Loucy (cell line): ENCODE results near the gene PRDM2.

Source experiments
- H2AFZ ChIP-seq: fragments of 200-600 bp; sonication (generic); 2 replicates; pipeline ENCODE4 v1.6.0; 2016; ENCODE audit warnings: antibody characterized with exemption, mild to moderate bottlenecking, low read length, moderate library complexity
- H3F3A ChIP-seq: fragments of 200-600 bp; 2 replicates; pipeline ENCODE4 v1.6.0; 2016; ENCODE audit warnings: antibody characterized with exemption, low read depth, mild to moderate bottlenecking
- H3K27me3 ChIP-seq: fragments of 200-600 bp; sonication (generic); 2 replicates; pipeline ENCODE4 v1.6.1; 2014; ENCODE audit warnings: low read length, mild to moderate bottlenecking; ENCODE audit not compliant: insufficient read depth, poor library complexity, severe bottlenecking
- H3K36me3 ChIP-seq: fragments of 200-600 bp; sonication (generic); 2 replicates; pipeline ENCODE4 v1.6.1; 2016; ENCODE audit warnings: low read length; ENCODE audit not compliant: insufficient read depth
- H3K4me1 ChIP-seq: fragments of 200-600 bp; sonication (generic); 2 replicates; pipeline ENCODE4 v1.5.1; 2014; ENCODE audit warnings: low read length, mild to moderate bottlenecking; ENCODE audit not compliant: insufficient read depth, poor library complexity, severe bottlenecking
- H3K4me2 ChIP-seq: fragments of 200-600 bp; sonication (generic); 2 replicates; pipeline ENCODE4 v1.6.0; 2014; ENCODE audit warnings: antibody characterized with exemption, low read length, low read depth, mild to moderate bottlenecking; ENCODE audit not compliant: poor library complexity, severe bottlenecking
- H3K4me3 ChIP-seq: fragments of 200-600 bp; sonication (generic); 2 replicates; pipeline ENCODE4 v1.5.1; 2014; ENCODE audit warnings: low read length, mild to moderate bottlenecking, mixed read lengths; ENCODE audit not compliant: poor library complexity, severe bottlenecking
- H3K79me2 ChIP-seq: fragments of 200-600 bp; sonication (generic); 2 replicates; pipeline ENCODE4 v1.6.1; 2014; ENCODE audit warnings: low read length; ENCODE audit not compliant: insufficient read depth
- H3K9ac ChIP-seq: fragments of 200-600 bp; sonication (generic); 2 replicates; pipeline ENCODE4 v1.6.0; 2014; ENCODE audit warnings: mild to moderate bottlenecking, low read depth, low read length, moderate library complexity; ENCODE audit not compliant: poor library complexity, severe bottlenecking
- H3K9me2 ChIP-seq: fragments of 200-600 bp; sonication (generic); replicated peaks from 2 replicates; pipeline ENCODE4 v1.6.1; 2016; ENCODE audit warnings: low read depth, low read length, mixed read lengths
- H3K9me3 ChIP-seq: fragments of 200-600 bp; sonication (generic); 2 replicates; pipeline ENCODE4 v1.6.1; 2014; ENCODE audit warnings: mild to moderate bottlenecking, antibody characterized with exemption, low read length, low read depth; ENCODE audit not compliant: insufficient read depth
- H4K20me1 ChIP-seq: fragments of 200-600 bp; sonication (generic); 2 replicates; pipeline ENCODE4 v1.6.0; 2014; ENCODE audit warnings: antibody characterized with exemption, low read length, mild to moderate bottlenecking; ENCODE audit not compliant: insufficient read depth, poor library complexity, severe bottlenecking
- EZH2phosphoT487 ChIP-seq: fragments of 200-600 bp; IDR thresholded peaks from 2 replicates; pipeline ENCODE4 v1.6.1; 2018; ENCODE audit warnings: antibody characterized with exemption, mild to moderate bottlenecking, moderate library complexity, borderline replicate concordance
- TF ChIP-seq, protein P1 (sequence below): fragments of 200-600 bp; sonication (generic); conservative IDR thresholded peaks from 2 replicates; pipeline ENCODE4 v1.5.1; 2014; ENCODE audit warnings: mild to moderate bottlenecking, antibody characterized with exemption, low read length

Gene PRDM2

DNA sequence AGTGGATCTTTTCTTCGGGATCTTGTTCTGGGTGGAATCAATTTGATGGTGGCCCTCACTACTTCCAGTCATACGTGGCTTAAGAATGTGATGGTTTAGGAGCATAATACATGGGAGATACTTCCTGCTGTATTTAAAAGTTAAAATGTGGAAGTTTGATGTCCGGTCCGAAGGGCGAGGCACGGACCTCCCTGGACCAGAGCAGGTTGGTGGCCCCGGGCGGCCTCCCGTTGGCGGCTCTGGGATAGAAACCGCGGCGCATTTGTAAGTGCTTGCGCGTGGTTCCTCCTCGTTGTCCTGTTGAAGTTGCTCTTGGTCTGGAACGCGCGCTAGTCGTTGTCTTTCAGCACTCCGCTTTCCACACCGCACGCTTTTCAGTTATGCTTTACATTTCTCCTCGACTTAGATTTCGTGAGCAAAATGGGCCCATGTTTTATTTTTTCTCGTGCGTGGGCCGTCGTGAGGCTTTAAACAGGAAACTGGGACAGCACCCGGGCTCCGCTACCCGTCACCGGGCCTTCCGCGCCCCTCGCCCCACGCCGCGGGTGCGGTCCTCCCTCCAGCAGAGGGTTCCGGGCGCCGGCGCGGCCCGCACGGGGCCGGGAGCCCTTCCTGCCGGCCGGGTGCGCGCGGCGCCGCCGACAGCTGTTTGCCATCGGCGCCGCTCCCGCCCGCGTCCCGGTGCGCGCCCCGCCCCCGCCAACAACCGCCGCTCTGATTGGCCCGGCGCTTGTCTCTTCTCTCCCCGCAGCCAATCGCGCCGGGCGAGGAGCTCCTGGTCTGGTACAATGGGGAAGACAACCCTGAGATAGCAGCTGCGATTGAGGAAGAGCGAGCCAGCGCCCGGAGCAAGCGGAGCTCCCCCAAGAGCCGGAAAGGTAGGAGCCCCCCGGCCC lies 48.9 kb downstream of the PRDM2 start:
- peaks cover 48% of the 10 kb centered on the region for H3K4me1 ChIP-seq
- no peaks in the 10 kb centered on the region for H3K9me2 ChIP-seq
- H3K36me3 ChIP-seq, result peaks cover 5% of the 10 kb centered on the region; the same call in 1 of the 2 replicates
- H3K4me3 ChIP-seq, result peak overlapping the region; percentile 90
- H3K9ac ChIP-seq, result peak overlapping the region; percentile 82
- H3K27me3 ChIP-seq, result no peaks in the 10 kb centered on the region
- peak overlapping the region; percentile 90 for H2AFZ ChIP-seq
- H3F3A ChIP-seq, result no peaks in the 10 kb centered on the region
- H3K9me3 ChIP-seq, result no peaks in the 10 kb centered on the region
- TF ChIP-seq EZH2phosphoT487, result no peak
- TF ChIP-seq, protein P1, sequence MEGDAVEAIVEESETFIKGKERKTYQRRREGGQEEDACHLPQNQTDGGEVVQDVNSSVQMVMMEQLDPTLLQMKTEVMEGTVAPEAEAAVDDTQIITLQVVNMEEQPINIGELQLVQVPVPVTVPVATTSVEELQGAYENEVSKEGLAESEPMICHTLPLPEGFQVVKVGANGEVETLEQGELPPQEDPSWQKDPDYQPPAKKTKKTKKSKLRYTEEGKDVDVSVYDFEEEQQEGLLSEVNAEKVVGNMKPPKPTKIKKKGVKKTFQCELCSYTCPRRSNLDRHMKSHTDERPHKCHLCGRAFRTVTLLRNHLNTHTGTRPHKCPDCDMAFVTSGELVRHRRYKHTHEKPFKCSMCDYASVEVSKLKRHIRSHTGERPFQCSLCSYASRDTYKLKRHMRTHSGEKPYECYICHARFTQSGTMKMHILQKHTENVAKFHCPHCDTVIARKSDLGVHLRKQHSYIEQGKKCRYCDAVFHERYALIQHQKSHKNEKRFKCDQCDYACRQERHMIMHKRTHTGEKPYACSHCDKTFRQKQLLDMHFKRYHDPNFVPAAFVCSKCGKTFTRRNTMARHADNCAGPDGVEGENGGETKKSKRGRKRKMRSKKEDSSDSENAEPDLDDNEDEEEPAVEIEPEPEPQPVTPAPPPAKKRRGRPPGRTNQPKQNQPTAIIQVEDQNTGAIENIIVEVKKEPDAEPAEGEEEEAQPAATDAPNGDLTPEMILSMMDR, result peak; percentile 34; the same call in 1 of the 2 replicates
- H4K20me1 ChIP-seq, result peaks cover 43% of the 10 kb centered on the region
- H3K4me2 ChIP-seq, result peak overlapping the region; percentile 84
- peaks cover 79% of the 10 kb centered on the region for H3K79me2 ChIP-seq

DNA sequence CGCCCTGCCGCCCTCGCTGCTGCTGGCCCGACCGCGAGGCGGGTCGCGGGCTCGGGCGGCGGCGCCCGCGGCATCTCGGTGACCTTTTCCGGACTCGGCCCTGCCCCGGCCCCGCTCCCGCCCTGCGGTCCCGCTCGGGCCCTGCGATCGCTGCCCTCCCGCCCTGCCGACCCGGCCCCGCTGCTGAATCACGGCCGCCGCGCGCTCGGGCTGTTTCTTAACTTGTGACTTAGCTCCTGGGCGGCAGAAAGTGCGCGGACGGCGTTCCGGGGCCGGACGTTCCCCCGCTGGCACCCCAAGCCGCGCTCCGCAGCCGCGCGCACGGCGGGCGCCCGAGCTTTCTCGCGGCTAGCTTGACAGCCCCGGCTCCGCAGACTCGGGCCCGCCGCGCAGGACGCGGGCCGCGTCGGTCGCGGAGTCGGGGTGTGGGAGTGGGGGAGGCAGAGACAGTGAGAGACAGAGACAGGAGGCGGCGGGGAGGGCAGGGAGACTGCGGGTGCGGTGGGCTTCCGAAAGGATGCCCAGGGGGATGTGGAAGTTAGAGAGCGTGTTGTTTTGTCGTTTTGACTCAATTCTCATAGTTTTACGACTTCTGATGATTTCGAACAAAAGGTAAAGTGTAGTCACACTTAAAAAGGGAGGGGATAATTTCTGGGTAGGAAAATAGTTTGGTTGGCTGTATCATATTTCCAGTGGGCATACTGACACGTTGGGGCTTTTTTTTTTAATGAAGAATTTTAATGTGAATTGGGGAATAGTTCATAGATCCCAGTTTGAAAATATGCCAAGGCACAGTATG lies 49.8 kb downstream of the PRDM2 start:
- Histone ChIP-seq H2AFZ (no peak overlapping the region), H3K4me2 (peak overlapping the region; percentile 88), H3K79me2 (peaks cover 82% of the 10 kb centered on the region), H3K4me1 (peaks cover 57% of the 10 kb centered on the region), H3K36me3 (no peaks in the 10 kb centered on the region), H3K9ac (peak overlapping the region; percentile 79), H3K4me3 (peak overlapping the region; percentile 89), H4K20me1 (peaks cover 52% of the 10 kb centered on the region), H3F3A (no peaks in the 10 kb centered on the region), H3K9me3 (no peaks in the 10 kb centered on the region), H3K9me2 (no peaks in the 10 kb centered on the region), H3K27me3 (no peaks in the 10 kb centered on the region)
- no peak for TF ChIP-seq EZH2phosphoT487
- TF ChIP-seq, protein P1, result no peak

DNA sequence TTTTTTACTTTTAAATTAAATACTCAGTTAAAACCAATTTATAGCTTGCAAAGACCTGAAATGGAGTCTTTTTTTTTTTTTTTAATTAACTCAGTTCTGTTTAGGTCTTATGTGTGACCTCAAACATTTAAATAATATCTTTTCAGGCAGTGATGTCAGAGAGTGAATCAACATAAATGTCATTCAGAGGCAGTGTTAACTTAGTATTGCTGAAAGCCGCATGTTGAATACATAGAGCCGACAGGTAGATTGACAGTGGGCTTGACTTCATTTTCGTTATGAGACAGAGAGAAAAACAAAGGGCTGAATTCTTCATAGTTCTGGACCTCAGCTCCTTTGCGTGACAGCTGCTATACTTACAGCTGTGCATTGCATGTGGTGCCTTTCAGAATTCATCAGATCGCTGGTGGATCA lies 51.5 kb downstream of the PRDM2 start:
- TF ChIP-seq, protein P1, result no peak
- TF ChIP-seq EZH2phosphoT487, result no peak
- H3K9ac ChIP-seq, result peak overlapping the region; percentile 79
- H3F3A ChIP-seq, result no peaks in the 10 kb centered on the region
- H3K9me3 ChIP-seq, result no peaks in the 10 kb centered on the region
- H2AFZ ChIP-seq, result no peak overlapping the region
- peaks cover 67% of the 10 kb centered on the region for H4K20me1 ChIP-seq
- peaks cover 69% of the 10 kb centered on the region for H3K4me1 ChIP-seq
- no peaks in the 10 kb centered on the region for H3K9me2 ChIP-seq
- H3K27me3 ChIP-seq, result no peaks in the 10 kb centered on the region
- peak overlapping the region; percentile 88 for H3K4me2 ChIP-seq
- H3K4me3 ChIP-seq, result peak overlapping the region; percentile 89
- H3K36me3 ChIP-seq, result no peaks in the 10 kb centered on the region
- H3K79me2 ChIP-seq, result peaks cover 89% of the 10 kb centered on the region
